Endothelial cell of umbilical vein (primary cell): ENCODE data around the gene TXK.

Experiments
- CTCF ChIP-seq, 2 donors: IDR thresholded peaks; 1 replicate in 1 of 2; 2 replicates in 1 of 2; pipeline ENCODE4 v1.5.1; 2011; ENCODE audit warnings: low read length in 2 of 2, mild to moderate bottlenecking in 2 of 2, moderate library complexity in 2 of 2, control low read depth in 1 of 2, inconsistent platforms in 1 of 2, low read depth in 1 of 2; ENCODE audit not compliant: insufficient read depth in 1 of 2; ENCODE audit errors: extremely low read depth in 1 of 2
- EZH2 ChIP-seq: IDR thresholded peaks from 2 replicates; pipeline ENCODE4 v1.6.1; 2012; ENCODE audit warnings: borderline replicate concordance, low read depth, mild to moderate bottlenecking, moderate library complexity, low read length, inconsistent platforms; ENCODE audit not compliant: severe bottlenecking

- TF ChIP-seq EZH2 (no peak), CTCF (IDR thresholded peaks at IDR 0.05; ENCODE audit: extremely low read depth in 1 of 2, insufficient read depth in 1 of 2, low read depth in 1 of 2, low read length in 2 of 2) (no peak)
Measured at GRCh38 chr4:48073567-48074103, 60.4 kb downstream of the TXK start.
